OCI-LY1 (cell line): ENCODE results near the gene FAM234B.

Experiments used
- H2AFZ ChIP-seq: fragments of 200-600 bp; sonication (generic), shearing (Covaris generic); 2 replicates; pipeline ENCODE4 v1.6.0; 2014; ENCODE audit warnings: antibody characterized with exemption, mild to moderate bottlenecking, low read length
- H3F3A ChIP-seq: fragments of 200-600 bp; sonication (generic), shearing (Covaris generic); 2 replicates; pipeline ENCODE4 v1.6.0; 2014; ENCODE audit warnings: mild to moderate bottlenecking, antibody characterized with exemption, low read length, moderate library complexity; ENCODE audit not compliant: insufficient read depth
- H3K27ac ChIP-seq: fragments of 200-600 bp; sonication (generic); 2 replicates; pipeline ENCODE4 v1.5.1; 2014; ENCODE audit warnings: low read length, mixed run types, mild to moderate bottlenecking, low read depth; ENCODE audit not compliant: poor library complexity, severe bottlenecking
- H3K27me3 ChIP-seq: fragments of 200-600 bp; sonication (generic); 2 replicates; pipeline ENCODE4 v1.6.0; 2014; ENCODE audit warnings: antibody characterized with exemption, mild to moderate bottlenecking, low read length, moderate library complexity; ENCODE audit not compliant: insufficient read depth
- H3K36me3 ChIP-seq: fragments of 200-600 bp; sonication (generic); 2 replicates; pipeline ENCODE4 v1.6.1; 2014; ENCODE audit warnings: mild to moderate bottlenecking, antibody characterized with exemption, low read length, moderate library complexity, mixed read lengths; ENCODE audit not compliant: insufficient read depth
- H3K4me1 ChIP-seq: fragments of 200-600 bp; sonication (generic); 2 replicates; pipeline ENCODE4 v1.5.1; 2014; ENCODE audit warnings: mild to moderate bottlenecking, low read length, moderate library complexity; ENCODE audit not compliant: insufficient read depth, severe bottlenecking
- H3K4me2 ChIP-seq: fragments of 200-600 bp; sonication (generic), shearing (Covaris generic); 2 replicates; pipeline ENCODE4 v1.6.1; 2014; ENCODE audit warnings: low read length
- H3K4me3 ChIP-seq: fragments of 200-600 bp; sonication (generic); 2 replicates; pipeline ENCODE4 v1.5.1; 2014; ENCODE audit warnings: low read length, low read depth, mild to moderate bottlenecking, mixed read lengths; ENCODE audit not compliant: poor library complexity, severe bottlenecking
- H3K79me2 ChIP-seq: fragments of 200-600 bp; shearing (Covaris generic); 2 replicates; pipeline ENCODE4 v1.6.1; 2016; ENCODE audit warnings: mixed run types, low read length, mixed read lengths; ENCODE audit not compliant: insufficient read depth
- H3K9ac ChIP-seq: fragments of 200-600 bp; sonication (generic), shearing (Covaris generic); 2 replicates; pipeline ENCODE4 v1.6.1; 2014; ENCODE audit warnings: mild to moderate bottlenecking, low read length, mixed read lengths
- H3K9me2 ChIP-seq: fragments of 200-600 bp; sonication (generic), shearing (Covaris generic); 2 replicates; pipeline ENCODE4 v1.6.1; 2014; ENCODE audit warnings: low read depth, mild to moderate bottlenecking, low read length, mixed read lengths
- H3K9me3 ChIP-seq: fragments of 200-600 bp; shearing (Covaris generic); 2 replicates; pipeline ENCODE4 v1.6.1; 2014; ENCODE audit warnings: low read length, mixed read lengths
- H4K20me1 ChIP-seq: fragments of 200-600 bp; sonication (generic), shearing (Covaris generic); 2 replicates; pipeline ENCODE4 v1.6.0; 2016; ENCODE audit warnings: mild to moderate bottlenecking, low read length; ENCODE audit not compliant: insufficient read depth
- EZH2 ChIP-seq: fragments of 200-600 bp; sonication (generic), shearing (Covaris generic); IDR thresholded peaks from 2 replicates; pipeline ENCODE4 v1.8.0; 2017; ENCODE audit warnings: borderline replicate concordance, mixed run types, mild to moderate bottlenecking, antibody characterized with exemption, low read length, moderate library complexity, mixed read lengths
- TF ChIP-seq, protein P1 (sequence below): fragments of 200-600 bp; sonication (generic), shearing (Covaris generic); IDR thresholded peaks from 2 replicates; pipeline ENCODE4 v1.5.1; 2017; ENCODE audit warnings: mild to moderate bottlenecking, antibody characterized with exemption, low read length, moderate library complexity, mixed read lengths

FAM234B gene

DNA sequence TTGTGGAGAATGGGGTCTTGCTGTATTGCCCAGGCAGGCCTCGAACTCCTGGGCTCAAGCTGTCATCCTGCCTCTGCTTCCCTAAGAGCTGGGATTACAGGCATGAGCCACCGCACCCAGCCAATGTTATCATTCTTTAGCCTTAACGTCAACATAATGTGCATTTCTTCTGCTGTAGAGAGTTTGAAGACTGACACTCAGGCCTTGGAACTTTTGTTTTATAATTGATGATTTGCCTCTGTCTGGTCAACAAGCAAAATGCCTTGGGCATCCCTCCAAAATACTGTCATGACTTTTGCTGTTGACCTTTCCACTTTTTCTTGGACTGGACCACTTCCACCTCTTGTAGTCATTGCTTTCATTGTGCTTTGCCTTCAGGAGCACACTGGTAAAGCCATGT, 29.0 kb downstream of the FAM234B start:
- Histone ChIP-seq H2AFZ (no peak overlapping the region), H3K4me3 (no peak overlapping the region), H3K9me3 (no peaks in the 10 kb centered on the region), H3K4me2 (no peak overlapping the region), H3K9ac (no peak overlapping the region), H3K36me3 (no peaks in the 10 kb centered on the region; the same call in 1 of the 2 replicates), H3K27ac (no peak overlapping the region), H3K4me1 (no peaks in the 10 kb centered on the region), H3K9me2 (no peaks in the 10 kb centered on the region), H3K27me3 (no peaks in the 10 kb centered on the region), H4K20me1 (no peaks in the 10 kb centered on the region), H3K79me2 (no peaks in the 10 kb centered on the region), H3F3A (no peaks in the 10 kb centered on the region)
- TF ChIP-seq, protein P1, sequence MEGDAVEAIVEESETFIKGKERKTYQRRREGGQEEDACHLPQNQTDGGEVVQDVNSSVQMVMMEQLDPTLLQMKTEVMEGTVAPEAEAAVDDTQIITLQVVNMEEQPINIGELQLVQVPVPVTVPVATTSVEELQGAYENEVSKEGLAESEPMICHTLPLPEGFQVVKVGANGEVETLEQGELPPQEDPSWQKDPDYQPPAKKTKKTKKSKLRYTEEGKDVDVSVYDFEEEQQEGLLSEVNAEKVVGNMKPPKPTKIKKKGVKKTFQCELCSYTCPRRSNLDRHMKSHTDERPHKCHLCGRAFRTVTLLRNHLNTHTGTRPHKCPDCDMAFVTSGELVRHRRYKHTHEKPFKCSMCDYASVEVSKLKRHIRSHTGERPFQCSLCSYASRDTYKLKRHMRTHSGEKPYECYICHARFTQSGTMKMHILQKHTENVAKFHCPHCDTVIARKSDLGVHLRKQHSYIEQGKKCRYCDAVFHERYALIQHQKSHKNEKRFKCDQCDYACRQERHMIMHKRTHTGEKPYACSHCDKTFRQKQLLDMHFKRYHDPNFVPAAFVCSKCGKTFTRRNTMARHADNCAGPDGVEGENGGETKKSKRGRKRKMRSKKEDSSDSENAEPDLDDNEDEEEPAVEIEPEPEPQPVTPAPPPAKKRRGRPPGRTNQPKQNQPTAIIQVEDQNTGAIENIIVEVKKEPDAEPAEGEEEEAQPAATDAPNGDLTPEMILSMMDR, result no peak
- no peak for TF ChIP-seq EZH2

DNA sequence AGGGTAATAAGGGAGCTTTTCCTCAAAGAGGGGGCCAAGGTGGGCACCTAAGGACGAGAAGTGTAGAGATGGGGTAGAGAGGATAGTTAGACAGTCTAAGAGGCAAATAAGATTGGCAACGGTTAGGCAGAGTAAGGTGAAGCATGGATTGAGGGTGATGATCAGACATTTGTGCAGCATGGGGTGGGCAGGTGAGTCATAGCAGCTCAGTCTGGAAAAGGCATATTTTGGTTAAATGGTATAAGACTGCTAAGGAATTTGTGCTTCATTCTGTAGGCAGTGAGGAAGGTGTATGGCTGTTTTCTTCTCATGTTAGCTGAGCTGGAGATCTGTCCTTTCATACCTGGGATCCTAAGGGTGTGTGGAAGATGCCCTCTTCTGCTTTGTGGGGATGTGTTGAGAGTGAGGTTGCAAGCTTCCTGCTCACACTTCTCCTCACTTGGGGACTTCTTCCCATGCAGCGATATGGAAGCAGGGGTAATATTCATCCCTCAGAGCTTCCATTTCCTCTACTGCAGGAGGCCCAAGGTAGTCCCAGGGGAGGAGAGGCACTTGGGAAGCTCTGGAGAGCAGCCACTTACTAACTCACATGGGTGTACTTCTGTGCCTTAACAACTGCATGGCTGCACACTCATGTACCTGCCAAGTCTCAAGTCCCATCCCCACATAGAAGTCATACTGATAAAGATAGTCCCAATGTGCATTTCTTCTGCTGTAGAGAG, 30.4 kb downstream of the FAM234B start:
- Histone ChIP-seq H3K4me2 (no peak overlapping the region), H3K36me3 (no peaks in the 10 kb centered on the region), H3K79me2 (no peaks in the 10 kb centered on the region), H4K20me1 (no peaks in the 10 kb centered on the region), H3K4me1 (no peaks in the 10 kb centered on the region), H3F3A (no peaks in the 10 kb centered on the region), H3K9me3 (no peaks in the 10 kb centered on the region; the same call in 1 of the 2 replicates), H3K9me2 (no peaks in the 10 kb centered on the region), H3K27ac (no peak overlapping the region), H3K27me3 (no peaks in the 10 kb centered on the region), H2AFZ (no peak overlapping the region), H3K9ac (no peak overlapping the region), H3K4me3 (no peak overlapping the region)
- TF ChIP-seq EZH2, result no peak
- TF ChIP-seq, protein P1, result no peak

- Histone ChIP-seq H4K20me1 (no peaks in the 10 kb centered on the region), H3K4me1 (no peaks in the 10 kb centered on the region), H3K4me2 (no peak overlapping the region), H3K9me3 (no peaks in the 10 kb centered on the region; the same call in 1 of the 2 replicates), H3K79me2 (no peaks in the 10 kb centered on the region), H3K4me3 (no peak overlapping the region), H3K9me2 (no peaks in the 10 kb centered on the region), H3K9ac (no peak overlapping the region), H3K36me3 (no peaks in the 10 kb centered on the region), H3F3A (no peaks in the 10 kb centered on the region), H3K27me3 (no peaks in the 10 kb centered on the region), H2AFZ (no peak overlapping the region), H3K27ac (no peak overlapping the region)
- TF ChIP-seq EZH2, result no peak
- TF ChIP-seq, protein P1, result no peak
Observed at GRCh38 chr12:13075118-13075480, 30.9 kb downstream of the FAM234B start.
